SW 1271 (cell line): ENCODE results near the gene RPS6KA2.
"Not testable (repeated sequence)": the region's sequence is repeated elsewhere in the genome, so short reads cannot be mapped to it uniquely, and the experiment has no call there.

Experiments
- DNase-seq, 2 experiments: peaks; one replicate each; lab custom pipeline; 2025; lab: John Stamatoyannopoulos, UW

RPS6KA2 gene

DNA sequence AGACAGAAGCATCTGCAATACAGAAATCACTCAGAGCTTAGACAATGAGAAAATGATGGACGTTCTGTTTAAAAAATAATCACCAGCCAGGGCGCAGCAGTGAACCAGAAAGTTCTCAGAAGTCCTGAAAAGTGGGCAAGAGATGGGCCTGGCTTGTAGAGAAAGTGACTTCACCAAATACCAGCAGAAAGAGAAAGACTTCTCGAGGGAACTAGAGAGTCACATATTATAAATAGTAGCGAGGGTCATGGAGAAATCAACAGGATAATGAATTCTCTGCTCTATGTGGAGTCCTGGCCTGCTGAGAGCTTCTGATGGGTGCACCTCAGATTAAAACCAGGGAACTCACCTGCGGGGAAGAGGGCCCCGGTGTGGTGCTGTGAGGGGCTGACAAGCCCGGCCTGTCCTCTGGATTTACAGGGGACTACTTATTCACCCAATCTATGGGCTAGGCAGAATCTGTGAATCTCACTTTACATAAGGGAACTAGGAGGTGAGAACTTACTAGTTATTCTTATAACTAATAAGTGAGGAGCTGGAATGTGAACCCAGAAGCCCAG, 35.0 kb downstream of the RPS6KA2 start:
- no peak for DNase-seq

DNA sequence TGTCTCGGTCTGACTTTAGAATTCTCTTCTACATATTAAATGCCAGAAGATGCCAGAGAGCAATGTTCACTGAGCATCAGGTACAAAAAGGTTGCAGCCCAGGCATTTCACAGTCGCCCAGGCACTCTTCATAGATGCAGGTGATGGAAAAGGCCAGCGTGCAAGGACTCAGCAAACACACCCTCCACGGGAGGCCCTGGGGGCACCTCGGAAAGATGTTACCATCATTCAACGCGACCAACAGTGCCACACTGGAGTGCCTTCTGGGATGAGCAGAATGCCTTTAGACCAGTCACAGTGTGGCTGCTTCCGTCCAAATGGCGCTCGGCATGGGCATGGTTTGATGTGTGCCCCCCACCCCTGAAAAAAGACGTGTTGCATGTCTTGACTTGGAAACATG, 36.0 kb downstream of the RPS6KA2 start:
- no peak for DNase-seq

DNA sequence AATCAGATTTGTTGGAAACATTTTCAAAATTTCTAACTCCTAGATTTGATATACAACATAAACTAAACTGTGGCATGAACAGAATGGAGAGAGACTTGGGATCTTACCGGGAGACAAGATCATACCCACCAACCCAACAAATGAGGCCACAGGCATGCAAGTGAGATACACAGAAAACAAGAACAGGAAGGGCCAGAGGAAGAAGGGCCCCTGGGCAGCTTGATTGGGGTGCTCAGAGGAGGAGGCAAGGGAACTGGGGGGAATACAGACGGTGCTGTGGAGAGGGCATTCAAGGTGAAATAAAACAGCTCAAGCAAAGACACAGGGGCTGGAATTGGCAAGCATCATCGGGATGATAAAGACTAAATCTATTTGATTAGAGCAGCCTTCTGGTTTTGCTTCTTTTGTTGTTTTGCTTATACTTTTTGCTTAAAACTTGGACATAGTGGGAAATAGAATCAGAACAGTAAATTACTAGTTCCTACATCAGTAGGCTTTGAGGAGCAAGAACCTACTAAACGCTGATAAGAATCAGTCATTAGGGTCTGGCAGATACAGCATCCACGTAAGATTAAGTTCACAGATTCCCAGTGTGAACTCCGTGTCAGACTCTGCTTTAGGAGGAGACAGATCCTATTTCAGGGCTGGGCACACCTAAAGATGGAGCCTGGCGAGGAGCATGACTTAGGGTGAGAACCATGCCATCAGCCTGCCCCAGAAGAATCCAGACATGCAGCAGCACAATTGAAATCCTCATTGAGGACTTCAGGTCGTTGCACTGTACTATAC, 37.1 kb downstream of the RPS6KA2 start:
- DNase-seq: no peak

DNA sequence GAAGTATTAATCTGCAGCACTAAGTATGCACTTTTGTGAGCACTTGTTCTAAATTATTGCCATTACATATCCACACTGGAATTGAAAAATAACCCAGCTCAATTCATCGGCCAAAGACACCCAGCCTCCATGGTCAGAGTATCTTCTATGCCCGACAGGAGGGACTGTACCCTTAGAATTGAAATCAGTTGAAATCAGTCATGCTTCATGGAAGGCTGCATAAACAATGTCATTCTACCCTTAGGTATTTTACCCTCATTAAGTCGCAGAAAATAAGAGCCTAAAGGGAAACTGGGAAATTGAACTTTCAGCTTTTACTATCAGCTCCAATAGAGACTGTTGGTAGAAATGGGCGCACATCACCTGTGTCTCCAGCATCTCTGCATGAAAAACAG, 37.7 kb downstream of the RPS6KA2 start:
- DNase-seq: no peak

DNA sequence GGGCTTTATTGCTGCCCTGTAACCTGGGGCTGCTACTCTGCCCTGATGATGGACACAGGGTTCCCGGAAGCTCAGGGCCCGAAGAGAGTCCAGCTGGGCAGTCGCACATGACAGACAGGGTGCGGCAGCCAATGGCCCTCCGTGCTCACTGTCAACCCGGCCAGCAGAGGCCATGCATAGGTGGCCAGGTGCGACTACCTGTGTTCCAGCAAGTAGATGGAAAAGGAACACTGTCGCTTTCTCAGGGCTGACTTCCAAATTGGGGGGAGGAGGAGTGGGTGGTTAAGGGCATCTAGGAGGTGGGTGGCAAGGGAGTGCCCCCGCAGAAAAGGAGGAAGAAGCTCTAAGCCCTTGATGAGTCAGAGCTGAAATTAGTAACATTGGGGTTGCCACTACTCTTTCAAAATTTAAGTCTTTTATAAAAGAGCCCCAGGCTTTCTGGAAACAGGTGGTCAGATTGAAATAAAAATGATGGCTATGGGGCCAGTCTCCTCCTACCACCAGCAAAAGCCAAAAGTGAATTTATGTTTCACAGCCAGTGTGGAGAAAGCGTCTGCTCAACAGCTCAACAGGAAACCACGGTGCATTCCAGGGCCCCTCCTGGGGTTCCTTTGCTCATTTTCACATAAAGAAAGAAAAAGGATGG, 38.2 kb downstream of the RPS6KA2 start:
- DNase-seq: no peak

DNA sequence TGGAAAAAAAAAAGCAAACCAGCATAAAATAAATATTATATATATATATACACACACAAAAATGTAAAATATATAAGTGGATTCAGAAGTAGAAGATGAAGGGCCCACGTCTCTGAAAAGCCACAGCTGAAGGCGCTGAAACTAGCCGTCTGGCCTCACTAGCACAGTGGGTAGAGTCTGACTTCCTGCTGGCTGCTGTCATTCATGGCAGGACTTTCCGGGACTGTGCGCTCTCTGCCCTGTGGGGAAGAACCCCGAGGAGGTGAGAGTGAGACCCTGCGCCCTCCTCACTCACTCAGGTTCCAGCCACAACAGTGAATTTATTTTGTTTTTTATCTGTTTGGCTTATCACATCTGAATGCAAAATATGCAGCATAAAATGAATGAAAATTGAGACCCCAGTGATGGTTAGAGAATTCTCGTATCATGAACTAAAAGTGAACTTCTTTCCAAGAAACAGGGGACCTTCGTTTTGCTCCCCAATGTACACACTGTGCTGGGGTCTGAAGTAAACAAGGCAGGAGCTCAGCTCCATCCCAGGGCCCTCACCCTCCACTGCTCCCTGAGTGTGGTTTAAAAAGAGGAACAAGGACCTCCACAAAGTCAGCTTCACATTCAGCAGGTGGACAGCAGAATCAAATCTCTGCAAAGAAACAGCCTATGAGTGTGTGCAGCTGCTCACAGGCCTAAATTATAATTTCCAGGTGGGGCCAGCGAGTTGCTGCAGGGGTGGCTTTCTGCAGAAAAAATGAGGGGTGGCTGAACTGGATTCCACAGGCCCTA, 39.2 kb downstream of the RPS6KA2 start:
- DNase-seq: no peak

DNA sequence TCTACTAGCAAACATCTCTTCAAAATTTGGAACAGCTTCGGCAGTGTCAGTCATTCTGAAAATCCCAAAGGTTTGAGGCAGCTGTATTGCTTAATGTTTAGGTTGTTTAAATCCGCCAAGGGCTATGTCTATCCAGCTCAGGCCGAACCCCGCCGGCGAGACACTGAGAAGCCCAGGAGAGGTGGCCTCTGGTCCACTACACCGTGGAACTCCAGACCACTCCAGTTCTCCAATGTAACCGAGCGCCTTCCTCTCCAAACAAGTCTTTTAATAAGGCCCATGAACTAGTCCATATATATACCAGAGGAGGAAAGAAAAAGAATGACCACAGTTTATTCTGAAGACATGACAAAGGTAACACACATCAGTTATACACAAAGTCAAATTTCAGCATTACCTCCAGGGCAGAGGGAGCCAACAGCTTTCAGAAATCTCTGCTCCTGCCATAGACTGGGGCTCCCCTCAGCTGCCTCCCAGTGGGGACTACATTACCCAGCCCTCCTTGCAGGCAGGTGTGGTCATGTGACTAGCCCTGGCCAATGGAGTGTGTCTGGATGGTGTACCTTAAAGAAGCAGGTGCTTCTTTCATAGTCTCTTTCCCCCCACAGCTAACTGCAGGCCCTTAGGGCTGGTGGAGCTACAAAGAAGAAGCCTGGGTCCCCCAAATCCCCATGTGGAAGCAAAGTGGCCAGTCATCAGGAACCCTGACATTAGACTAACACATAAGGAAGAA, 40.5 kb downstream of the RPS6KA2 start, which contains the start of gene RAMACL:
Gene RAMACL (minus strand): TSS at position 255 of the 733 bp plus-strand sequence. CDS start 201 bp downstream, at position 54.
- peak in 1 of 2 experiments; percentile 12 for DNase-seq

DNA sequence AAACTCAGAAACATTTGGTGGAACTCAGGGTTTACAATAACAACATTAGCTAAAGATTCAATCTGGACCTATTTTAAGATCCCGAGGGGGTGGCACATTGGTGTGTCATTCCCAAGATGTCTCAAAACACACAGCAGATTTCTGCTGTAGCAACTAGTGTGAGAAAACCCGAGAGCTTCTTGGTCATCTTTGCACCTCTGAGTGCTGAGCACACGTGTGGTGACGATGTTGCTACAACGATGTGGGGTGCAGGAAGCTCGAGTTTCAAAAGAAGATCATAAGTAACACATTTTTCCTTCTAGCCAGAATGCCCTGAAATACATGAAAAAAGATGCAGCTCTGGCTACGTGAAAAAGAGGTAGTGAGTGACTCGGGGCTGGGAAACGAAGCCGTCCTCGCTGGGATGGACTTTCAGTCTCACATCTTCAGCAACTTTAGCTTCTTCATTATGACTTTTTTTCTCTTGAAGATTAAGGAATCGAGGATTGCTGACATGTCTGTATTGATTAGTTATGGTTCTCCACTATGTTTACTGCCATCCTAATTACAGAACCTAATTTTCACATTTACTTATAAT, 42.1 kb downstream of the RPS6KA2 start:
- no peak for DNase-seq

DNA sequence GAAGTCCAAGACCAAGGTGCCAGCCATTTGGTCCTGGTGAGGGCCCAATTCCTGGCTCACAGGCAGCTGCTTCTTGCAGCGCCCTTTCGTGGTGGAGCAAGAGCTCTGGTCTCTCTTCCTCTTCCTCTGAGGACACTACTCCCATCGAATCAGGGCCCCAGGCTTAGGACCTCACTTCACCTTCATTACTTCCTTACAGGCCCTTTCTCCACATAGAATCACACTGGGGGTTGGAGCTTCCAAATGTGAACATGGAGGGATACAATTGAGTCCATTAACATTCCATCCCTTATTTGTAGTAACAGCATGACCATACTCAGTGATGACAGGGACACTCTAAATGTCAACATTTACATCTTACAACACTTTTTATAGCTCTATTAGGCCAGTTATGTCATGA, 42.9 kb downstream of the RPS6KA2 start:
- DNase-seq: no peak

DNA sequence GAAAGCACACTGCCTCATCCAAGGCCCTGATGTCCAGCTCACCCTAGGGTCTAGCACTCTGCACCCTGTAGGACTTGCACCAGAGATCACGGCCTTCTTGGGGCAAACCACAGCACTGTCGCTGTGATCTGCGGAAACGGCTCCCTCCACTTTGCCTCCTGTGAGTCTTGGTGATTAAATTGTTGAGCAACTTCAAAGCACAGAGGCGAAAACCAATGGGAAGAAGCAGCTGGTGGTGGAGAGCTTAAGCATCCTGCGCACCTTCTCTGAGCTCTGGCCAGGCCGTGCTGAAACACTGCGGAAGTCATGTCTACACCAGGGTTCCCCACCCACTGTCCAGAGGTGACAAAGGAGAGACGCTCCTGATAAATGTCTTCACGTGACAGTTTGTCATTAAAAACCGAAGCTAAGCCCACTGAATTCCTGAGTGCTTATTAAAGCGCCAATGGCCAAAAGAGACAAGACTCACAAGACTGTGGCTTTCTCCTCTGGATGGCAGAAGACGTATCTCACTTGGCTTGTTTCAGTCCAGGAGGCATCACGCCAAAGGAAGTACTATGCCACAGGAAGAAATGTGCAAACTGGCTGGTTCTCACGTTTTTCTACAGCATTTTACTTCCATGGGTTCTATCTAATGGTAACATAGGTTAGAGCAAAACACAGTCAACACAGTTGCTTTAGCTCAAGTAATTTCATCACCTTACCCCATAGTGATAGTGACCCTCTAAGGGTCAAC, 43.7 kb downstream of the RPS6KA2 start:
- DNase-seq: no peak

DNA sequence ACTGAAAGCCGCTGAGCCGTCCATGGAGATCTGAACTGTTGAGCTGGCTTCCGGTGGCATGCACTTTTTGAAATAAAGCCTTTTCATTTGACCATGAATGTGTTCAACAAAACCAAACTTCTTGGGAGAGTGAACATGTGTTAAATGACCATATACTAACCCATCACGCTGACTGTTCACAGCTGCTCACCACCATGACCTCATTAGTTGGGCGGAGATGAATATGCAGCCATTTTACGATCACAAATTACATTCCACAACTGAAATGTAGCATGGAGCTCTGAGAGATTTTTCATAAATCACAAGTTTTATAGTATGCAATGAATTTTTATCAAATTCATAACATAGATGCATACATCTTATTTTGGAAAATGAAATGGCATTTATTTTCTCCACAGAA, 44.8 kb downstream of the RPS6KA2 start:
- DNase-seq: no peak

DNA sequence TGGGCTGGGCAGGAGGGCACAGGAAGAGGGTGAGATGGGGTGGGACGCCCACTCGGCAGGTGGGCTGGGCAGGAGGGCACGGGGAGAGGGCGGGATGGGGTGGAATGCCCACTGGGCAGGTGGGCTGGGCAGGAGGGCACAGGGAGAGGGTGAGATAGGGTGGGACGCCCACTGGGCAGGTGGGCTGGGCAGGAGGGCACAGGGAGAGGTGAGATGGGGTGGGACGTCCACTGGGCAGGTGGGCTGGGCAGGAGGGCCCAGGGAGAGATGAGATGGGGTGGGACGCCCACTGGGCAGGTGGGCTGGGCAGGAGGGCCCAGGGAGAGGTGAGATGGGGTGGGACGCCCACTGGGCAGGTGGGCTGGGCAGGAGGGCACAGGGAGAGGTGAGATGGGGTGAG, 45.2 kb downstream of the RPS6KA2 start:
- not testable (repeated sequence) for DNase-seq

DNA sequence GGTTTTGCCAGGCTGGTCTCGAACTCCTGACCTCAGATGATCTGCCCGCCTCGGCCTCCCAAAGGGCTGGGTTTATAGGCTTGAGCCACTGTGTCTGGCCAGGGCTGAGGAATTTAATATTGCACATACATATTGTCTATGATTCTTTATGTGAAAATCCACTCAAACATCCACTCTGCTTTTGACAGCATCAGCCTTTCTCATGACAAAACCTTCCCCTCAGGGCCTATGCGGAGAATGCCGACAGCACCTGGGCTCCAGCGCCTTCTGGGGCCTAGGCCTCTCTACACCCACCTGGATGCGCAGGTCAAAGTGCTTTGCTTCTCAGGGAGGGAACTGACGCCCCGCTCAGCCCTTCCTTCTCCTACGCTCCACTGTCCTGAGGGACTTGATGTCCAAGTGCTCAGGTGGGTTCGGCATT, 46.0 kb downstream of the RPS6KA2 start:
- no peak for DNase-seq

DNA sequence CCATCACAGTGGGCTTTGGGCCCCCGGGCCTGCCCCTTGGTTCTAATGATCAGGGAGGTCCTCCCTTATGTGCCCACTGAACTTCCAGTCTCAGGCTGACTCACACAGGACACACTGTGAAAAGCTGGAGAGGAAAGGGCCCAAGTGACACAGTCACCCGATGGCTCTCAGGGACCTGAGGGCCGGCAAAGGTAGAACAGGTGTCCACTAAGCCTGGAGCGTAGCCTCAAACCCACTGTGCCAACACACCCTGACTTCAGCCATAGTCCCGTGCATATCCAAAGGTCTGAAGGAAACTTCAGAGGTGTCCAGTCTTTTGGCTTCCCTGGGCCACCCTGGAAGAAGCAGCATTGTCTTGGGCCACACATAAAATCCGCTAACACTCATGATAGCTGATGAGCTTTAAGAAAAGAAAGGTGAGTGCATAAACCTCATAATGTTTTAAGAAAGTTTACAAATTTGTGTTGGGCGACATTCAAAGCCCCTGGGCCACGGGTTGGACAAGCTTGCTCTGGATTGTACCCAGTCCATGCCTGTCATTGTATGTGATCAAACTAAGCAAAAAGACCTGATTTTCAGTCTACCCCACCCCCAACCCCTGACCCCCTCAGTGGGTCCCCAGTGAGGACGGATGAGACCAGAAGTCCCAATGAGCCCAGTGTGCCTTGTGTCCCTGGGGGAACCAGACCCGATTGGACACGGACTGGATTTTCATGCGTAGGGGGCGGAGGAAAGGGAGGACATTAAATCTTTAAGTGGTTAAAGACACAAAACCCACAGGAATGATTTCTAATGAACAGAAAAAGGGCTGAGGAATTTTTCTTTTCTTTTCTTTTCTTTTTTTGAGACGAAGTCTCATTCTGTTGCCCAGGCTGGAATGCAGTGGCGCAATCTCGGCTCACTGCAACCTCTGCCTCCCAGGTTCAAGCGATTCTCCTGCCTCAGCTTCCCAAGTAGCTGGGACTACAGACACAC, 46.7 kb downstream of the RPS6KA2 start:
- DNase-seq: no peak

DNA sequence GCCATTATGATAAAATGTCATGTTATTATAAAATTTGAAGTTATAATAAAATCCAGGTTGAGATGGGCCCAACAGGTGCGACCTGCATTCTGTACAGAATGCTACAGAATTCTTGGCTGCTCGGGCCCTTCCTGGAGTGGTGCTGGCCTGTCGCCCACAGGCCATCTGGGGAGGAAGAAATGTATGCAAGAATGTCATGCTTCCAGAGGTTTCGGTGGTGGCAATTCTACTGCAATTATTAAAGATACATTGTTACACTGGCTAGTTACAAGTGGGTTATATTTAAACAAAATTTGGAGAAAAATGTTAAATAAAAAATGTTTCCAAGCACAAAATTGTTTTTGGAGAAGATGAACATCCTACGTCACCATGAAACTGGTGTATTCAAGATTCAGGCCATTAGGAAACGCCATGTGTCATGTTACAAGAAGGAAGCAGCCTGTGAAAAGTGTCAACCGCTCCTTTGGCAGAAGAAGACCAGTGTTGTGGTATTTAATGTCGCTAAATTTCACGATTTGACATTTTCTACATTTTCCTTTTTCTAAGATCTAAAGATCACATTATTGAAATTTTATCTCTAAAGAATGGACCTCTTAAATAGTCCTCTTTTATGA, 47.7 kb downstream of the RPS6KA2 start:
- DNase-seq: no peak

DNA sequence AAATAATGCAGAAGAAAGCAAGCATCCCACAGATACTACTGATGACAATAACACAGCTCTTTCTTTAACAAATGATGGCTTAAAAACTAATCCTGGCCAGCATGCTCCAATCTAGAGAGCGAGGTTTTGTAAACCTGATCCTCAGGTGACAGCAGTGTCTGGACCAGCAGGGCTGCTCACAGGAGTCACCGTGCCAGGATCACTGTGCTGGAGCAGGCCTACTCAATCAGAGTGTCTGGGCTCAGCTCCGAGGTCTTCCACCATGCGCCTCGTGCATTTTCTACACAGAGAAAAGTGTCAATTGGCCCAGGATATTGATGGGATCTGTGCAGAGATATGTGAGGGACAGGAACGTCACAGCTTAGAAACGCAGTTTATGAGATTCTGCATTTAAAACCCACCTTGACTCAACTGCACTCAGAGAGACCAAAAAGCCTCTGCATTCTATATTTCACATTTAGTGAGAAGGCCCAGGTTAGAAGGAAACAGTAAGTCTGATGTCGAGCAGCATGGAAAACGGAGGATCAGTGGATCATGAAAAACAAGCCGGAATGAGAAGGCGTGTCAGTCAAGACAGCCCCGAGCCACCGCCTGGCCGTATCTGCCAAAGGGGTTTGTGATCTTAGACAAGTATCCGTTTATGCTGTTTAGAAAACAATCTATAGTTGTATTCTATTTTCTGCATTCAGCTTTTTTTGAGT, 48.4 kb downstream of the RPS6KA2 start:
- no peak for DNase-seq

DNA sequence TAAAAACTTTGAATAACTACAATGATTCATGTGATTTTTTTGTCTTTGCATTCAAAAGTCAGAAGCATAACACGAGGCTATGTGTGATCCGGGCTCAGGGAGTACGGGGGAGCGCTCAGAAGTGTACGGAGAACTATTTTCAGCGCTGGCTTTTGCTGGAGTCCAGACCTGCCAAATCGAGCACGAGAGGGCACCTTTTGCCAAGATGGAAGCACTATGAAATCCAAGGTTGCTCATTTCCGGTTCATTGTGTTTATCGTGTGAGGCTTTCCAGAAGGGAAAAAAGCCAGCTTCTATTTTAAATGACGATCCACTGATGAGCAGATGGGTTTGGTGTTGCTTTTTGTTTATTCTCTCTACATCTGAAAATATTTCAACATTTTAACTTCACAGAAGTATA, 51.8 kb downstream of the RPS6KA2 start:
- DNase-seq: no peak

DNA sequence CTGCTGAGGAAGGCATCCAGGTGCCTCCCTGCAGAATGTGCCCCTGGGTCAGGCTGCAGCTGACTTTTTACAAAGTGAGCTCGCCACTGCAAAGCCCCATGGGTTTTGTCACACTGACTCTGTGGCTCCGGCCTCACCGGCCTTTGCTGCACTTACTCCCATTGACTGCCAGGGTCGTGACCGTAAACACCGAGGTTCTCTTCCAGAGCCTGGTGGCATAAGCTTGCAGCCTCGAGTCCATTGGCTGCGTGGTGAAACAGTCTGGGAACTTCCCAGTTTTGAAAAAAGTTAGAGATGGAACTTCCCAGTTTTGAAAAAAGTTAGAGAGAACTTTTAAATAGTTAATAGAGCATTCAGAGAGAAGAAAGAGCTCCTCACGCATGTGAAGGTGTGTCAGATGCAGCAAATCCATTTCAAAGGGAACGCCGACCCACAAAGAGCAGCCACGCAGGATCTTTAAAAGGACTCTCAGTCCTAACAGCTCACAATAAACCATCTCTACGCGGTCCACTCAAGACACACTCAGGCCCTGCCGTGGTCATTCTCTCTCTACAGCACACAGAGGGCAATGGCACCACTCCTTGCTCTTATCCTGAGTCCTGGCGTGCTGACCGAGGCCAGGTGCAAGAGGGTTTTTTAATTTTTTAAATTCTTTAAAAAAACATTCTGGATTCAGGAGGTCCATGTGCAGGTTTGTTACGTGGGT, 53.4 kb downstream of the RPS6KA2 start:
- DNase-seq: no peak
